HG02678 (cell line): ENCODE measurements around the gene TMEM106C.

Source experiments
- ATAC-seq: cut with Tn5 transposase; IDR thresholded peaks from one replicate; pipeline ENCODE4 v1.9.1; 2021; ENCODE audit warnings: mild to moderate bottlenecking, moderate library complexity; ENCODE audit not compliant: unreplicated experiment

TMEM106C gene

GRCh38 chr12:48013287-48013686, 49.9 kb downstream of the TMEM106C start:
- ATAC-seq: no peak

- ATAC-seq: no peak
Observed at GRCh38 chr12:48015129-48015528, 51.7 kb downstream of the TMEM106C start.

- ATAC-seq: no peak
Observed at GRCh38 chr12:48015954-48016353, 52.6 kb downstream of the TMEM106C start.

- ATAC-seq: no peak
Observed at GRCh38 chr12:48016373-48017020, 53.1 kb downstream of the TMEM106C start.

GRCh38 chr12:48017496-48017895, 54.1 kb downstream of the TMEM106C start:
- ATAC-seq: no peak

- ATAC-seq: no peak
Observed at GRCh38 chr12:48017921-48018617, 54.7 kb downstream of the TMEM106C start.
